DOHH2 (cell line): ENCODE results near the gene NAXD.

Experiments used
- CTCF ChIP-seq: fragments of 200-600 bp; sonication (generic); IDR thresholded peaks from one replicate; pipeline ENCODE4 v1.5.1; 2014; ENCODE audit warnings: antibody characterized with exemption, mild to moderate bottlenecking, low read depth, low read length; ENCODE audit not compliant: poor library complexity, severe bottlenecking
- EZH2phosphoT487 ChIP-seq: fragments of 200-600 bp; sonication (generic); IDR thresholded peaks from 2 replicates; pipeline ENCODE4 v1.6.1; 2017; ENCODE audit warnings: borderline replicate concordance, mild to moderate bottlenecking, antibody characterized with exemption, low read length, moderate library complexity, mixed read lengths

GRCh38 chr13:110636701-110637201 lies 21.4 kb downstream of the NAXD start:
- TF ChIP-seq CTCF (no peak), EZH2phosphoT487 (no peak)
